Measurements from ENCODE around the gene PYGL. TPM values are rescaled to one million over a fixed set of nuclear protein-coding genes. Genes with fewer than 3 reads are reported as not detected.

PYGL gene
- polyA plus RNA-seq, 12 donors = 29.0 to 48.8 (median 38.2) TPM; not detected in 1

GRCh38 chr14:50875359-50876070 lies 68.8 kb downstream of the PYGL start:
- no peak for DNase-seq

GRCh38 chr14:50874757-50875156 lies 69.5 kb downstream of the PYGL start:
- DNase-seq = no peak

- DNase-seq = no peak
Observed at GRCh38 chr14:50871914-50872732, 72.2 kb downstream of the PYGL start, which contains the start of gene ABHD12B. Gene ABHD12B (plus strand): TSS chr14:50872053. CDS start chr14:50872175, 122 bp downstream.

DNA sequence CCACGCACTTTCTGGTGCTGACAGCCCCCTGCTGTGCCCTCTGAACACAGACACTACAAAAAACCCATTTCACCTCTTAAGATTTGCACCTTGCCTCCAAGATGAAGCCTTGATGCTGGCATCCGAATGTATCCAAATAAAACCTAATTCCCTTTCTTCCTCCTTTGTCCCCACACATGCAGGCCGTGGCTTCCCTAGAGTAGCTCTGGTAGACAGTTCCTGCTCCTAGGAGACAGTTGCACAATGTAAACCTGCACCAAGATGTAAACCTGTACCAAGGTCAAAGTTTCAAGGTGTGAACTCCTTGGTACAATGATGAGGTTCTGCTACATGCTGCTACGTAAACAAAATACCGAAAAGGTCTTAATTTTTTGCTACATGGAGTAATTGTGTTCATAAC lies 73.1 kb downstream of the PYGL start:
- DNase-seq = no peak

- DNase-seq = no peak
Observed at GRCh38 chr14:50865391-50866076, 78.7 kb downstream of the PYGL start.

GRCh38 chr14:50864946-50865345 lies 79.3 kb downstream of the PYGL start:
- no peak for DNase-seq

GRCh38 chr14:50864237-50864636 lies 80.0 kb downstream of the PYGL start:
- no peak for DNase-seq

- no peak for DNase-seq
Observed at GRCh38 chr14:50862036-50862570, 82.2 kb downstream of the PYGL start.

GRCh38 chr14:50860478-50861086 lies 83.7 kb downstream of the PYGL start:
- peak; percentile 88 for DNase-seq

DNA sequence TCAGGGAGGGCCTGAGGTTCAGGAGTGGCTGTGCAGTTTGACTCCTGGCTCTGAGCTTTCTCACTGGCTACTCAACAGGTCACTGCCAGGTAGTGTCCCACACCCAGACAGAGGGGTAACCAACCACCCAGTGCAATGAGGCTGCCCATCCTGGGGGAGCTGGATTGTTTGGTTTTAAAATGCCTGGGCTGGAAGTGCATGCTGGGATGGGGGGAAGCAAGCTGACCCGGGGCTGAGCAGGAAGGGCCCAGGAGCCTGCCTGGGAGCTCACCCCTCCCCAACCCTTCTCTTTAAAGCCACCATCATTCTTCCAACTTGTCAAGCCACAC lies 85.0 kb downstream of the PYGL start:
- DNase-seq = no peak

- DNase-seq = no peak
Observed at GRCh38 chr14:50856660-50857059, 87.6 kb downstream of the PYGL start.

GRCh38 chr14:50855558-50855957 lies 88.7 kb downstream of the PYGL start:
- DNase-seq = no peak

Other genes starting within 250 kb of the PYGL start
- gene NIN, start 113.3 kb downstream of the PYGL start, polyA plus RNA-seq (ENCODE audit: insufficient read length in 12 of 12) = 10 to 100 TPM in 11 of 12 donors, not detected in 1; 32.0 to 57.2 (median 43.0) TPM
- 1 to 10 TPM in 8 of 12 donors, under 1 TPM in 2, not detected in 2; 0.64 to 2.8 (median 1.4) TPM for gene ABHD12B, start 72.4 kb downstream of the PYGL start, polyA plus RNA-seq (ENCODE audit: insufficient read length in 12 of 12)
- 1 to 10 TPM in 8 of 12 donors, under 1 TPM in 2, not detected in 2; 0.77 to 4.7 (median 2.4) TPM for gene TRIM9, start 150.6 kb upstream of the PYGL start, polyA plus RNA-seq (ENCODE audit: insufficient read length in 12 of 12)

Data from muscle of arm (tissue), 12 donors.